HCT116 (cell line): ENCODE measurements around the gene AUP1. TPM values are rescaled to one million over a fixed set of nuclear protein-coding genes. Genes with fewer than 3 reads are reported as not detected.
A peak's percentile ranks its signal among the peaks of the same experiment; 100 is the strongest.

Experiments used
- ATAC-seq: fragments of 200-7000 bp; cut with Tn5 transposase; 2 replicates; pipeline ENCODE4 v1.9.1; 2020; ENCODE audit warnings: mild to moderate bottlenecking, moderate library complexity
- BruUV-seq: library from RNA; stranded (reverse); fragments of 400-500 nt; replicated peaks from 2 replicates; lab custom pipeline; 2021; lab: Mats Ljungman, UMichigan
- CTCF ChIA-PET: fragments of 300-600 bp; sonication (Branson Sonifier 250); formaldehyde crosslinking; loops from one replicate; lab custom pipeline; 2021; ENCODE audit warnings: antibody characterized with exemption; lab: Charles Lee
- POLR2A ChIA-PET: fragments of 300-600, 350-600 bp; sonication (Branson Sonifier 250); formaldehyde crosslinking; loops from one replicate; lab custom pipeline; 2021; ENCODE audit warnings: antibody characterized with exemption; lab: Charles Lee
- RAD21 ChIA-PET, 2 experiments: fragments of 300-600 bp; sonication (Branson Sonifier 250); formaldehyde crosslinking; loops; one replicate each; lab custom pipeline; 2023; ENCODE audit warnings: low total read pairs in 2 of 2; ENCODE audit not compliant: uncharacterized antibody in 2 of 2, unreplicated experiment in 2 of 2, low non-redundant PET in 1 of 2; lab: Charles Lee
- DNase-seq: peaks from one replicate; pipeline ENCODE4 v3.0.0-alpha.2; 2010; ENCODE audit warnings: low read depth, low spot score
- H2AFZ ChIP-seq: fragments of 200-600 bp; shearing (Covaris generic), sonication (generic); 2 replicates; pipeline ENCODE4 v1.6.1; 2017; ENCODE audit warnings: low read depth, mixed run types, mixed read lengths, antibody characterized with exemption, low read length; ENCODE audit not compliant: poor library complexity, severe bottlenecking
- H3K27ac ChIP-seq: 2 replicates; pipeline ENCODE4 v1.5.1; 2012; ENCODE audit warnings: low read depth, low read length
- H3K27me3 ChIP-seq: fragments of 200-600 bp; sonication (generic); 2 replicates; pipeline ENCODE4 v1.6.1; 2016; ENCODE audit warnings: mixed run types, low read length, mixed read lengths; ENCODE audit not compliant: insufficient read depth
- H3K36me3 ChIP-seq, 2 experiments: fragments of 200-500 bp in 1 of 2; fragments of 200-600 bp in 1 of 2; sonication (Bioruptor generic) in 1 of 2; sonication (generic) in 1 of 2; 2 replicates each; pipeline versions ENCODE4 v1.5.1 to v1.6.1; 2014 to 2016; ENCODE audit warnings: low read length in 2 of 2, inconsistent platforms in 1 of 2, mixed read lengths in 1 of 2, mixed run types in 1 of 2; ENCODE audit not compliant: insufficient read depth in 2 of 2, control insufficient read depth in 1 of 2
- H3K4me1 ChIP-seq, 2 experiments: fragments of 200-600 bp in 1 of 2; sonication (generic) in 1 of 2; 2 replicates each; pipeline versions ENCODE4 v1.5.1 to v1.6.1; 2012 to 2017; ENCODE audit warnings: low read length in 2 of 2, inconsistent platforms in 1 of 2, mild to moderate bottlenecking in 1 of 2, mixed read lengths in 1 of 2, mixed run types in 1 of 2, moderate library complexity in 1 of 2; ENCODE audit not compliant: insufficient read depth in 2 of 2, control insufficient read depth in 1 of 2
- H3K4me2 ChIP-seq: fragments of 200-600 bp; sonication (generic); 2 replicates; pipeline ENCODE4 v1.6.1; 2017; ENCODE audit warnings: mixed run types, low read length, mixed read lengths
- H3K4me3 ChIP-seq, 2 experiments: fragments of 200-600 bp in 1 of 2; sonication (generic) in 1 of 2; replicated peaks in 1 of 2; 2 replicates each; pipeline ENCODE4 v1.5.1; 2011 to 2016; ENCODE audit warnings: low read length in 2 of 2, control low read depth in 1 of 2, low read depth in 1 of 2, mild to moderate bottlenecking in 1 of 2, mixed read lengths in 1 of 2, mixed run types in 1 of 2
- H3K79me2 ChIP-seq: fragments of 200-600 bp; sonication (generic); 2 replicates; pipeline ENCODE4 v1.6.1; 2017; ENCODE audit warnings: mild to moderate bottlenecking, mixed run types, low read length, moderate library complexity, mixed read lengths; ENCODE audit not compliant: insufficient read depth
- H3K9ac ChIP-seq: fragments of 200-600 bp; sonication (generic); 2 replicates; pipeline ENCODE4 v1.6.1; 2016; ENCODE audit warnings: low read length, mixed read lengths
- H3K9me2 ChIP-seq: fragments of 200-600 bp; sonication (generic), shearing (Covaris generic); 2 replicates; pipeline ENCODE4 v1.6.1; 2017; ENCODE audit warnings: mixed run types, mild to moderate bottlenecking, moderate library complexity; ENCODE audit not compliant: insufficient read depth
- H3K9me3 ChIP-seq, 2 experiments: fragments of 200-500 bp in 1 of 2; fragments of 200-600 bp in 1 of 2; sonication (Bioruptor generic) in 1 of 2; sonication (generic) in 1 of 2; 2 replicates each; pipeline ENCODE4 v1.6.1; 2014 to 2017; ENCODE audit warnings: low read length in 2 of 2, mixed read lengths in 2 of 2, inconsistent platforms in 1 of 2, low read depth in 1 of 2, mild to moderate bottlenecking in 1 of 2, mixed run types in 1 of 2, moderate library complexity in 1 of 2; ENCODE audit not compliant: control insufficient read depth in 1 of 2, insufficient read depth in 1 of 2
- H4K20me1 ChIP-seq: fragments of 200-600 bp; sonication (generic), shearing (Covaris generic); 2 replicates; pipeline ENCODE4 v1.6.1; 2017; ENCODE audit warnings: mixed run types, mild to moderate bottlenecking, moderate library complexity; ENCODE audit not compliant: insufficient read depth
- CEBPB ChIP-seq: IDR thresholded peaks from 2 replicates; pipeline ENCODE4 v1.6.1; 2012; ENCODE audit warnings: low read depth
- EGR1 ChIP-seq: IDR thresholded peaks from 2 replicates; pipeline ENCODE4 v1.6.1; 2012; ENCODE audit warnings: low read depth
- ELF1 ChIP-seq: IDR thresholded peaks from 2 replicates; pipeline ENCODE4 v1.6.1; 2012; ENCODE audit warnings: low read depth, borderline replicate concordance
- EZH2 ChIP-seq: fragments of 200-600 bp; sonication (generic); IDR thresholded peaks from 2 replicates; pipeline ENCODE4 v1.6.1; 2017; ENCODE audit warnings: antibody characterized with exemption, mixed run types
- JUND ChIP-seq: IDR thresholded peaks from 2 replicates; pipeline ENCODE4 v1.6.1; 2012
- POLR2A ChIP-seq: IDR thresholded peaks from 2 replicates; pipeline ENCODE4 v1.7.0; 2011; ENCODE audit warnings: borderline replicate concordance; ENCODE audit not compliant: insufficient read depth, insufficient read length; ENCODE audit errors: extremely low read depth
- POLR2AphosphoS5 ChIP-seq: IDR thresholded peaks from 2 replicates; pipeline ENCODE4 v1.6.1; 2011; ENCODE audit warnings: mild to moderate bottlenecking, low read depth, low read length, moderate library complexity
- RAD21 ChIP-seq: IDR thresholded peaks from 2 replicates; pipeline ENCODE4 v1.6.1; 2012; ENCODE audit warnings: low read depth, mild to moderate bottlenecking
- SP1 ChIP-seq: IDR thresholded peaks from 2 replicates; pipeline ENCODE4 v1.6.1; 2012; ENCODE audit warnings: low read depth
- TCF7L2 ChIP-seq: IDR thresholded peaks from 2 replicates; pipeline ENCODE4 v1.7.0; 2011; ENCODE audit warnings: borderline replicate concordance, inconsistent platforms; ENCODE audit not compliant: insufficient read depth, insufficient read length; ENCODE audit errors: extremely low read depth
- YY1 ChIP-seq: IDR thresholded peaks from 2 replicates; pipeline ENCODE4 v1.6.1; 2011; ENCODE audit warnings: low read length, low read depth, moderate library complexity, mild to moderate bottlenecking; ENCODE audit not compliant: insufficient replicate concordance; ENCODE audit errors: extremely low read depth
- ZFX ChIP-seq: fragments of 450-650 bp; IDR thresholded peaks from 2 replicates; pipeline ENCODE4 v1.6.1; 2017
- ZNF274 ChIP-seq: fragments of 200-500 bp; sonication (Bioruptor generic); IDR thresholded peaks from 2 replicates; pipeline ENCODE4 v1.6.1; 2014; ENCODE audit warnings: mild to moderate bottlenecking, low read depth, low read length, inconsistent platforms
- intact Hi-C: fragments of 100-400 bp; cut with micrococcal nuclease; formaldehyde crosslinking; loops from 2 replicates; pipeline ENCODE4 v1.10.0; 2022
- total RNA-seq: library from RNA; stranded (reverse); gene quantifications from one replicate; pipeline ENCODE4 v1.2.1, GENCODE V29; 2021; ENCODE audit not compliant: unreplicated experiment
- TF ChIP-seq, protein P1 (sequence below), 3 experiments: fragments of 200-600 bp in 1 of 3; sonication (generic) in 1 of 3; IDR thresholded peaks in 2 of 3; conservative IDR thresholded peaks in 1 of 3; 2 replicates each; pipeline ENCODE4 v1.5.1; 2012 to 2017; ENCODE audit warnings: low read depth in 2 of 3, low read length in 2 of 3, antibody characterized with exemption in 1 of 3, borderline replicate concordance in 1 of 3, control low read depth in 1 of 3, mild to moderate bottlenecking in 1 of 3, mixed read lengths in 1 of 3, mixed run types in 1 of 3, moderate library complexity in 1 of 3; ENCODE audit not compliant: insufficient read depth in 1 of 3
- TF ChIP-seq, protein P2 (sequence below): IDR thresholded peaks from 2 replicates; pipeline ENCODE4 v1.6.1; 2011; ENCODE audit warnings: mild to moderate bottlenecking, low read length, moderate library complexity; ENCODE audit not compliant: insufficient replicate concordance; ENCODE audit errors: extremely low read depth

AUP1 gene
- total RNA-seq, 1 experiment from 2014 or later, result 116 TPM

DNA sequence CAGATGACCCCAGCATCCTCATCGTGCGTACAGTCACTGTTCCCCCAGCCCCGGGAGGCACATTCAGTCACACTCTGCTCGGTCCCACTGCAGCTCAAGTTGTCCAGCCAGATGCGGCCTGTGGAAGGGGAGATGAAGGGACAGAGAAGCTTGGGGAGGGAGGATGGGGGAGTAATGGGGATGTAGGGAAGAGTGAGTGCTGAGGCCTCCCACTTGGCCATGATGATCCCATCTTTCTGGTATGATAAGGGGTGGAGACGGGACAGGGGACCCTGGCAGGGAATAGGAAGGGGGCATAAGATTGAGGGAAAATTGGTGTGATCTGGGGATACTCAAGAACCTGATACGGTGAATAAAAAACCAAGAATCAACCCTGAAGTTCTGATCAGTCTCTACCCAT is 20.7 kb upstream of the AUP1 start:
- Histone ChIP-seq H3K4me1 (peaks cover 14 to 44% of the 10 kb centered on the region in 2 experiments; a peak in 3 of 4 replicates), H3K4me2 (peak overlapping the region; percentile 87), H3K9ac (peak overlapping the region; percentile 88), H3K4me3 (peak overlapping the region; percentile 74 to 75), H3K27me3 (no peaks in the 10 kb centered on the region), H3K9me2 (no peaks in the 10 kb centered on the region), H4K20me1 (no peaks in the 10 kb centered on the region), H3K36me3 (no peaks in the 10 kb centered on the region), H2AFZ (no peak overlapping the region), H3K27ac (peak overlapping the region; percentile 90; the same call in 1 of the 2 replicates), H3K79me2 (peaks cover 20% of the 10 kb centered on the region; the same call in 1 of the 2 replicates), H3K9me3 (no peaks in the 10 kb centered on the region)
- RAD21 ChIA-PET, result no interaction called here
- BruUV-seq, result no TSS peak
- CTCF ChIA-PET, result no interaction called here
- intact Hi-C loops, result no loop called here
- POLR2A ChIA-PET, result no interaction called here
- no peak for TF ChIP-seq POLR2A
- TF ChIP-seq, protein P1, sequence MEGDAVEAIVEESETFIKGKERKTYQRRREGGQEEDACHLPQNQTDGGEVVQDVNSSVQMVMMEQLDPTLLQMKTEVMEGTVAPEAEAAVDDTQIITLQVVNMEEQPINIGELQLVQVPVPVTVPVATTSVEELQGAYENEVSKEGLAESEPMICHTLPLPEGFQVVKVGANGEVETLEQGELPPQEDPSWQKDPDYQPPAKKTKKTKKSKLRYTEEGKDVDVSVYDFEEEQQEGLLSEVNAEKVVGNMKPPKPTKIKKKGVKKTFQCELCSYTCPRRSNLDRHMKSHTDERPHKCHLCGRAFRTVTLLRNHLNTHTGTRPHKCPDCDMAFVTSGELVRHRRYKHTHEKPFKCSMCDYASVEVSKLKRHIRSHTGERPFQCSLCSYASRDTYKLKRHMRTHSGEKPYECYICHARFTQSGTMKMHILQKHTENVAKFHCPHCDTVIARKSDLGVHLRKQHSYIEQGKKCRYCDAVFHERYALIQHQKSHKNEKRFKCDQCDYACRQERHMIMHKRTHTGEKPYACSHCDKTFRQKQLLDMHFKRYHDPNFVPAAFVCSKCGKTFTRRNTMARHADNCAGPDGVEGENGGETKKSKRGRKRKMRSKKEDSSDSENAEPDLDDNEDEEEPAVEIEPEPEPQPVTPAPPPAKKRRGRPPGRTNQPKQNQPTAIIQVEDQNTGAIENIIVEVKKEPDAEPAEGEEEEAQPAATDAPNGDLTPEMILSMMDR (IDR thresholded peaks at IDR 0.05 in 2 of 3, conservative IDR thresholded peaks at IDR 0.05 in 1 of 3; ENCODE audit: borderline replicate concordance in 1 of 3, insufficient read depth in 1 of 3, low read depth in 2 of 3, low read length in 2 of 3), result no peak
- TF ChIP-seq ZNF274, result no peak
- DNase-seq (no peak), ATAC-seq (no peak)

DNA sequence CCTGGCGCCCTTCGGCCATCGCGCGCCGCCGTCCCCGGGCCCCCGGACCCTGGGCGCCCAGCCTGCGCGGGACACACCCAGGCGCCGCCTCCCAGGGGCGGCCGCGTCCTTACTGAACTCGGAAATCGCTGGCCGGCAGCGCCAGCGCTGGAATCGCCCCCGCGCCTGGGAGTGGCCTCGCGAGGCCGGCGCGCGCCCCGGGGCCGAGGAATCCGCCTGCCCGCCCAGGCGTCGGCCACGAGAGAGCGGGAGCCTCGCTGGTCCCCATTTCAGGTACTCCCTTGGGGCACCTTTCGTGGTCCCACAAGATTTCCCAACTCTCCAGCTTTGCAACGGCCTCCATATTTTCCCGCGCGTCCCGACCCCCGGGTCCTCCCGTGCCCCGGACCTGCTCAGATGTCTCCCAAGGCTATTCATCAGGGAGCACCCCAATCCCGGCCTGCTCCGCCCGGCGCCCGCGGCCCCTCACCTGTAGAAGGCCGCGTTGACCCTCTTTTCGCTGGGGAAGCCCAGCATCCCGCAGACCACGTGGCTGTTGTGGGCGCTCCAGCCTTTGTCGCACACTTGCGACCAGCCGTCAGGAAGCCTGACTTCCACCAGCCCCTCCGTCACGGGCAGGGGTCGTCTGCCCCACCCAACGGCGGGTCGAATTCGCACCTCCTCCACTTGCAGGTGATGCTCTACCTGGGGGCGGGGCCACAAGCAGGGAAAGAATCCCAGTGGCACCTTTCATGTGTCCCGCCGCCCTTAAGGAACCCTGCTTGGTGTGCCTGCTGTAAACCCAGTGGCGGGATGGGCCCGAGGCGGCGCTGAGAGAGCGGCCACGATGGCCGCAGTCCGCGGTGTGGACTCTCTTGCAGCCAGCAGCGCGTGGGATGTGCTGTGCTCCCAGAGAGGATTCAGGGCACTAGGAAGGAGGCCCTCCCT is 19.7 kb upstream of the AUP1 start:
- ChIA-PET RAD21 (no interaction called here), POLR2A (no interaction called here), CTCF (no interaction called here)
- ATAC-seq (peak; percentile 80), DNase-seq (no peak)
- intact Hi-C loops, result no loop called here
- Histone ChIP-seq H3K4me2 (peak overlapping the region; percentile 87), H3K79me2 (peaks cover 16% of the 10 kb centered on the region; the same call in 1 of the 2 replicates), H4K20me1 (no peaks in the 10 kb centered on the region), H3K27me3 (no peaks in the 10 kb centered on the region), H3K9me2 (no peaks in the 10 kb centered on the region), H3K4me1 (peaks cover 14 to 39% of the 10 kb centered on the region in 2 experiments; a peak in 3 of 4 replicates), H3K36me3 (no peaks in the 10 kb centered on the region), H3K27ac (peak overlapping the region; percentile 90)
- TSS peak; percentile 65 for BruUV-seq
- peak; percentile 90 for TF ChIP-seq TCF7L2
- peak; percentile 17 for TF ChIP-seq POLR2A
- no peak for TF ChIP-seq CEBPB
- TF ChIP-seq, protein P2, sequence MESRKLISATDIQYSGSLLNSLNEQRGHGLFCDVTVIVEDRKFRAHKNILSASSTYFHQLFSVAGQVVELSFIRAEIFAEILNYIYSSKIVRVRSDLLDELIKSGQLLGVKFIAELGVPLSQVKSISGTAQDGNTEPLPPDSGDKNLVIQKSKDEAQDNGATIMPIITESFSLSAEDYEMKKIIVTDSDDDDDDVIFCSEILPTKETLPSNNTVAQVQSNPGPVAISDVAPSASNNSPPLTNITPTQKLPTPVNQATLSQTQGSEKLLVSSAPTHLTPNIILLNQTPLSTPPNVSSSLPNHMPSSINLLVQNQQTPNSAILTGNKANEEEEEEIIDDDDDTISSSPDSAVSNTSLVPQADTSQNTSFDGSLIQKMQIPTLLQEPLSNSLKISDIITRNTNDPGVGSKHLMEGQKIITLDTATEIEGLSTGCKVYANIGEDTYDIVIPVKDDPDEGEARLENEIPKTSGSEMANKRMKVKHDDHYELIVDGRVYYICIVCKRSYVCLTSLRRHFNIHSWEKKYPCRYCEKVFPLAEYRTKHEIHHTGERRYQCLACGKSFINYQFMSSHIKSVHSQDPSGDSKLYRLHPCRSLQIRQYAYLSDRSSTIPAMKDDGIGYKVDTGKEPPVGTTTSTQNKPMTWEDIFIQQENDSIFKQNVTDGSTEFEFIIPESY, result no peak
- TF ChIP-seq POLR2AphosphoS5, result peak; percentile 83
- TF ChIP-seq RAD21, result no peak
- TF ChIP-seq ELF1, result no peak
- TF ChIP-seq EZH2, result no peak
- TF ChIP-seq YY1, result peak; percentile 38
- no peak for TF ChIP-seq EGR1
- no peak for TF ChIP-seq SP1
- no peak for TF ChIP-seq JUND
- TF ChIP-seq ZFX, result peak; percentile 80
- TF ChIP-seq, all 23 proteins: peak for 5
- H3K9ac ChIP-seq, result peak overlapping the region; percentile 88
- no peaks in the 10 kb centered on the region for H3K9me3 ChIP-seq
- H3K4me3 ChIP-seq, result peak overlapping the region; percentile 74 to 75
- no peak overlapping the region for H2AFZ ChIP-seq
